ENCODE measurements around the gene TUBGCP6.
"Not testable (repeated sequence)": the region's sequence is repeated elsewhere in the genome, so short reads cannot be mapped to it uniquely, and the experiment has no call there.

TUBGCP6 gene

DNA sequence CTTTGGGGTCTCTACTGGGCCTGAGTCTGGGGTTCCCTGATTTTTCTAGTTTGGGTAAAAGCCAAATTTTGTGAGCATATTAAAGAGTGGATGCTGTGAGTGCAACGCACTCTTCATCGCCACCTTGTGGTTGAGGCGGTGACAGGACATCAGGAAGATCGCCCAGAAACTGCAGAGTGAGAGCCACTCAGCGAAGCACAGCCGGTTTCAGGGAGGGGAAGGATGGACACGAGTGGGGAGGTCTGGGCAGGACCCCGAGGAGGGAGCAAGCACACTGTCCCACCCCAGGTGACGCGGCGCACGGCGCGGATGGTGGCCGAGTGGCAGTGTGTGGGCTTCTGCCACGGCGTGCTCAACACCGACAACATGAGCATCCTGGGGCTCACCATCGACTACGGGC is 34.9 kb downstream of the TUBGCP6 start:
- no peak for DNase-seq (ENCODE audit: low spot score)

DNA sequence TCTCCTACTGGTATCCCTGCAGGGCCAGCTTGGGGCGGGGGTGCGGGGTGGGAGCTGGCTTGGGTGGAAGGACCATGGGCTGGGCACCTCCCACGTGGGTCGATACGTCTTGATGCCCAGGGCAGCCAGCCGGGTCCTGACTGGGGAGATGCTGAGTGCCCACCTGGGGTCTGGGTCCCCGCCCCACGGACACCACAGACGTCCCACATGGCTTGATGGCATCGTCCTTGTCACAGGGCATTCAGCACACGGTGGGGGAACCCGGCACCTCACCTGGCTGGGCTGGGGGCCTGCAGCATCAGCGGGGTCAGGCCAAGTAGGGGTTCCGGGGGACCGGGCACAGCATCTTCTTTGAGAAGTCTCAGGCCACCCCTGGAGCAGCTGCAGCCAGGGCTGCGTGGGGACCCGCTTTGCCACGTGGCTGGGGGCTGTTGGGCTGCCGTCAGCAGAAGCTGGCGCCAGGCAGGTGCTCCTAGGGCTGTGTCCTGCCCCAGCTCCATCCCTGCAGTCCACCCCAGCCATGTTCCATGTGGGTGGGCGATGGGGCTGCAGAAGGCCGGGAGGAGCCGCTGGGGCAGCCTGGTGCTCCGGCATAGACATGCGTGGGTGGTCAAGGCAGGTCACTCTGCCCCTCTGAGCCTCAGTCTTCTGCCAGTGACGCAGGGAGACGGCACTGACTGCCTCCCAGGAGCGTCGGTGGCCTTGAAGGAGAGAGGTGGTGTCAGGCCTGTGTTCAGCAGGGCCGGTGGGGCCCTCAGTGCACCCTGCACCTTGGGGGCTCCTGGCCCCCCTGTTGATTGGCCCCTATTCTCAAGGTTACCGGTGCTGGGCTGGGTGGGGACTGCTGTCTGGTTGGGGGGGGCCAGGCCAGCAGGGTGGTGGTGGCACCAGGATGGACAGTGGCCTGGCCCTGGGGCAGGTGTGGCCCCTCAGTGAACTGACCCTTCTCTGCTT is 35.6 kb downstream of the TUBGCP6 start:
- no peak for DNase-seq (ENCODE audit: low spot score)

GRCh38 chr22:50208430-50208938 is 36.3 kb downstream of the TUBGCP6 start:
- DNase-seq (ENCODE audit: low spot score) = no peak

- no peak for DNase-seq (ENCODE audit: low spot score)
Measured at GRCh38 chr22:50207383-50208140, 37.3 kb downstream of the TUBGCP6 start.

- DNase-seq (ENCODE audit: low spot score) = peak; percentile 72
Measured at GRCh38 chr22:50206599-50206998, 38.2 kb downstream of the TUBGCP6 start.

GRCh38 chr22:50205781-50206569 is 38.8 kb downstream of the TUBGCP6 start:
- no peak for DNase-seq (ENCODE audit: low spot score)

GRCh38 chr22:50204998-50205397 is 39.8 kb downstream of the TUBGCP6 start:
- DNase-seq (ENCODE audit: low spot score) = not testable (repeated sequence)

- no peak for DNase-seq (ENCODE audit: low spot score)
Measured at GRCh38 chr22:50204571-50204970, 40.3 kb downstream of the TUBGCP6 start.

- DNase-seq (ENCODE audit: low spot score) = no peak
Measured at GRCh38 chr22:50203288-50203687, 41.5 kb downstream of the TUBGCP6 start.

- no peak for DNase-seq (ENCODE audit: low spot score)
Measured at GRCh38 chr22:50202130-50202666, 42.6 kb downstream of the TUBGCP6 start.

- no peak for DNase-seq (ENCODE audit: low spot score)
Measured at GRCh38 chr22:50201191-50202129, 43.4 kb downstream of the TUBGCP6 start.

- DNase-seq (ENCODE audit: low spot score) = peak; percentile 95
Measured at GRCh38 chr22:50200461-50201190, 44.2 kb downstream of the TUBGCP6 start, which contains the start of gene SELENOO. SELENOO (plus strand) TSS chr22:50201011; CDS start chr22:50201037, 26 bp downstream.

DNA sequence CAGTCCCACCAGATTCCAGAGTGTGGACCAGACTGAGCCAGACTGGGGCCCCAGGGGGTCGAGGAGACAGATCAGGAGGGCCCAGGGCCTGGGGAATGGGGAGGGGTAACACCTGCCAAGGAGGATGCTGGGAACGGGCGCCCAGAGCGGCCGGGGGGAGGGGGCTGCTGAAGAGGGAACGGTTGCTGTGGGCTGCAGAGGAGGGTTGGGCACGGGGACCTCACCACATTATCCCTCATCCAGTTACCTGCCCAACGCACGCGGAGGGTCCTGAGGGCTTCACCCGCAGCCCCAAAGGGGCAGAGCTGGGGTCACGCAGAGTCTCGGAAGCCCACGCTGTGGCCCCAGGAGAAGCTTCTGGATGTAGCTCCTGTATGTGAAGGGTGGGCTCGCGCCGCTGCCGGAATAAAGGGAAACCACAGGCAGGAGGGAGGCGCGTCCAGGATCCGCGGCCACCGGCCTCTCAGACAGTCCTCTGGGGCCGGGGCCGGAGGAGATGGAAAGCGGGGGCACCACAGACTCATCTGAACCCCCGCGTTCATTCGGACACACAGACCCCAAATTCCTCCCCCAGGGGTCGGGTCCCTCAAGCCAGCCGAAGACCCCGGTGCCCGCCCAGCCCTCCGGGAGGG is 44.9 kb downstream of the TUBGCP6 start:
- peak; percentile 68 for DNase-seq (ENCODE audit: low spot score)

GRCh38 chr22:50199251-50199721 is 45.5 kb downstream of the TUBGCP6 start:
- DNase-seq (ENCODE audit: low spot score) = no peak

- no peak for DNase-seq (ENCODE audit: low spot score)
Measured at GRCh38 chr22:50198624-50199017, 46.2 kb downstream of the TUBGCP6 start.

DNA sequence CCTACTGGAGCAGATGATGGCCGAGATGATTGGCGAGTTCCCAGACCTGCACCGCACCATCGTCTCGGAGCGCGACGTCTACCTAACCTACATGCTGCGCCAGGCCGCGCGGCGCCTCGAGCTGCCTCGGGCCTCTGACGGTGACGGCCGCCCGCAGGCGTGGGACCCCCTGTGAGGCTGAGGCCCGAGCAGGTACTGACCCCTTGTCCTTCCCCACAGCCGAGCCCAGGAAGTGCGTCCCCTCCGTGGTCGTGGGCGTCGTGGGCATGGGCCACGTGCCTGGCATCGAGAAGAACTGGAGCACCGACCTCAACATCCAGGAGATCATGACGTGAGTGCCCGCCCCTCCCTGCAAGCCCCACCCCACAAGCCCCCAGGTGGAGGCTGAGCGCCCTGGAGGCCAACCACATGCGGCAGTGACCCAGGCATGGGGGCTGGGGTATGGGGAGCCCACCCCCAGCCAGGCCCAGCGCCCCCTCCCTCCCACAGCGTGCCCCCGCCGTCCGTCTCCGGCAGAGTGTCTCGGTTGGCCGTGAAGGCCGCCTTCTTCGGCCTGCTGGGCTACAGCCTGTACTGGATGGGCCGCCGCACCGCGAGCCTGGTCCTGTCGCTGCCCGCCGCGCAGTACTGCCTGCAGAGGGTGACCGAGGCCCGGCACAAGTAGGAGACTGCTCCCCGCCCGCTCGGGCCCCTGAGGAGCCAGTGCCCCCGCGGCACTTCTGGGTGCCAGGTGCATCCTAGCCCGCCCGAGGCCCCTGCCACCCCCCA is 46.8 kb downstream of the TUBGCP6 start:
- no peak for DNase-seq (ENCODE audit: low spot score)

GRCh38 chr22:50197000-50197800 is 47.6 kb downstream of the TUBGCP6 start:
- no peak for DNase-seq (ENCODE audit: low spot score)

Measured in ecto neural progenitor cell (in vitro differentiated cells).